HK-2 (cell line): Measurements from ENCODE around the gene NRM.
"Not testable (repeated sequence)": the region's sequence is repeated elsewhere in the genome, so short reads cannot be mapped to it uniquely, and the experiment has no call there.

ENCODE experiments used
- DNase-seq: peaks from one replicate; pipeline ENCODE4 v3.0.0-alpha.2; 2018; ENCODE audit not compliant: unreplicated experiment

NRM gene

DNA sequence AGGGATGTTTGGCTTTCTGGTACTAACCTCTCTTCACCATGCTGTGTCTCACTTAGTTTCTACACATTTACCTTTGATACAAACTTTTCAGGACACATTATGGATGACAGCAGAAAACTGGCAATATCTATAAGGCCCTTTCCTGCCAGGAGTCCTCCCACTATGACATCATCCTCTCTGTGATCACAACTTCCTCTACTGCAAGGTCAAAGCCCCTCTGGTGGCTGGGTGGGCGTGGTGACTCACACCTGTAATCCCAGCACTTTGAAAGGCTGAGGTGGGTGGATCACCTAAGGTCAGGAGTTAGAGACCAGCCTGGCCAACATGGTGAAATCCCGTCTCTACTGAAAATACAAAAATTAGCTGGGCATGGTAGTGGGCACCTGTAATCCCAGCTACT, 24.5 kb downstream of the NRM start:
- DNase-seq, result peak; percentile 31

DNA sequence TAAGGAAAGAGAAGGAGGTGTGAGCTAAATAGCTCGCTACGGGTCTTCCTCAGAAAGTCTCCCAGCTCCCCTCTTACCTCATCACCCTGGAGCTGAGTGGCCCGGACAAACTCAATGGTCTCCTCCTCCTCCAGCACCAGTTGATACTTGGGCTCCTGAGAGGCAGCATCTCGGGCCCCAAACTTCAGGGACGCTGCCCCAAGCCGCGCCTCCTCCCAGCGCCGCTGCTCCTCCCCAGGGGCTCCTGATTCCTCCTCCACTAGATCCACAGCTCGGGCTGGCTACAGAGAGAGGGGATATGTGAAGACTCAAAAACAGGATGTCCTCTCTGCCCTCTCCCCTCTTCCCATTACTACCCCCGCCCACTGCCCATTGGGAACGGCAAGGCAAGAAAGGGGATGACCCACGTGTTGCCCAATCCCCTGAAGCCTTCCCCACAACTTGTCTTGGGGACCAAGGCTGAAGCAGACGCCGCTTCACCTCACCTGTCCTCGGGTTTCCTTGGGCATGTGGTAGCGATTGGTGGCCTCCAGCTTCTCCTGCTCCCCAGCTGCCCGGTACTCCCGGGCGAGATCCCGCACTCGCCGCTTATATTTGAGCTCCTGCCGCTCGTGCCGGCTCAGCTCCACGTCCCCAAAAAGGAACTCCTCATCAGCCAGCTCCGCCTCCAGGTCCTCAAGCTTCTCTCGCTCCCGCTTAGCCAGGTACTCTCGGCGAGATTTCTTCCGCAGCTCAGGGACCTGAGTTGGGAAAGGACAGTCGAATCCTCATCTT, 25.6 kb downstream of the NRM start:
- DNase-seq, result no peak

DNA sequence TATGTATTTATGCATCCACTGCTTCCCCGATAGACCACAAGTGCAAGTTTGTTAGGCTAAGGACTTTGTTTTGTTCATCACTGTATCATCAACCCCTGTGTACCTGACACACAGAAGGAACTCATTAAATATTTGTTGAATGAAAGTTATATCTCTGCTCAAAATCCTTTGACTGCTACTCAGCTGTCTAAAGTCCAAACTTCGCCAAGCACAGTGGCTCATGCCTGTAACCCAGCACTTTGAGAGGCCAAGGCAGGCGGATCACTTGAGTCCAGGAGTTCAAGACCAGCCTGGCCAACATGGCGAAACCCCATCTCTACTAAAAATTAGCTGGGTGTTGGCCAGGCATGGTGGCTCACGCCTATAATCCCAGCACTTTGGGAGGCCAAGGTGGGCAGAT, 32.9 kb downstream of the NRM start:
- DNase-seq, result not testable (repeated sequence)

DNA sequence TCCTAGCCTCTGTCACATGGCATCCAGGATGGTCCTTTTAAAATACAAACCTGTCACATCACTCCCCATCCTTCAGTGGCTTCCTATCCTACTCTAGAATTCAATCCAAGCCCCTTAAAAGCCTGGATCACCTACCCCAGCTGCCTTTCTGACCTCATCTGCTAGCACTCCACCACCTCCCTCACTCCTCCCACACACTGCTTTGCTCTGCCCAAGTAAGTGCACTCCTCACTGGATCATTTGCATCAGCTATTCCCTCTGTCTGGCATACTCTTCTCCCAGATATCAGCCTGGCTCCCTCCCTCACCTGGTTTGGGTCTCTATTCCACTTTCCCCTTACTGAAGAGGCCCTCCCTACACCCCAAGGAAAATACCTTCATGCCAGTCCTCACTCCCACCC, 33.3 kb downstream of the NRM start:
- no peak for DNase-seq

DNA sequence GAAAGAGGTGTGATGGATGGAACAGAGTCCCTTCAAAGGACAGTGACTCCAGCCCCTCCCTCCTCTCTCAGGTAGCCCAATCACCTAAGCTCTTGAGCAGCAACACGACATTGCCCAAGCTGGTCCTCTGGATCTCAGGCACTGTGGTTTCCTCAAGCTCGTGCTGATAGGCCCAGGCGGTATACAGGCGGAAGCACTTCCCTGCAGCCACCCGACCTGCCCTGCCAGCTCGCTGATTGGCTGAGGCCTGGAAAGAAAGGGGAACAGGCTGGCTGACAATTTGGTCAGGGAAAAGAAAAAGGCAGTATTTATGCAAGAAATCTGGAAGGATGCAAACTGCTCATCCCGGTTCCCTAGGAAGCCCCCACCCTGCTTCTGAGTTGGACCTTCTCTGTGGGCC, 34.3 kb downstream of the NRM start:
- DNase-seq, result no peak

DNA sequence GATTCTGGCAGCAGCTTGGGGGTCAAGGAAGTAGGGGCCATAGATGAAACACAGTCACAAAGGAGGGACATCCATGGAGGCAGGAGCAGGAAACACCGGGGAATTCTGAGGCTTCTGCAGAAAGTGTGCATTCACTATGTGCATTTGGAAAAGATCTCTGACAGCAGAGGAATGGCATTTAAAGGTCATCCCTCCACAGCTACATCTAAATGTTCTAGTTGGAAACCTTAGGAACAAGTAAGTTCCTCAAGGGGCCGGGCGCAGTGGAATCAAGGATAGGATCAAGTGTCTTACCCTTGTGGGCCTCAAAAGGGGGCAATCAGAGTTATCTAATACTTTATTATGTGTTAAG, 35.1 kb downstream of the NRM start:
- no peak for DNase-seq

DNA sequence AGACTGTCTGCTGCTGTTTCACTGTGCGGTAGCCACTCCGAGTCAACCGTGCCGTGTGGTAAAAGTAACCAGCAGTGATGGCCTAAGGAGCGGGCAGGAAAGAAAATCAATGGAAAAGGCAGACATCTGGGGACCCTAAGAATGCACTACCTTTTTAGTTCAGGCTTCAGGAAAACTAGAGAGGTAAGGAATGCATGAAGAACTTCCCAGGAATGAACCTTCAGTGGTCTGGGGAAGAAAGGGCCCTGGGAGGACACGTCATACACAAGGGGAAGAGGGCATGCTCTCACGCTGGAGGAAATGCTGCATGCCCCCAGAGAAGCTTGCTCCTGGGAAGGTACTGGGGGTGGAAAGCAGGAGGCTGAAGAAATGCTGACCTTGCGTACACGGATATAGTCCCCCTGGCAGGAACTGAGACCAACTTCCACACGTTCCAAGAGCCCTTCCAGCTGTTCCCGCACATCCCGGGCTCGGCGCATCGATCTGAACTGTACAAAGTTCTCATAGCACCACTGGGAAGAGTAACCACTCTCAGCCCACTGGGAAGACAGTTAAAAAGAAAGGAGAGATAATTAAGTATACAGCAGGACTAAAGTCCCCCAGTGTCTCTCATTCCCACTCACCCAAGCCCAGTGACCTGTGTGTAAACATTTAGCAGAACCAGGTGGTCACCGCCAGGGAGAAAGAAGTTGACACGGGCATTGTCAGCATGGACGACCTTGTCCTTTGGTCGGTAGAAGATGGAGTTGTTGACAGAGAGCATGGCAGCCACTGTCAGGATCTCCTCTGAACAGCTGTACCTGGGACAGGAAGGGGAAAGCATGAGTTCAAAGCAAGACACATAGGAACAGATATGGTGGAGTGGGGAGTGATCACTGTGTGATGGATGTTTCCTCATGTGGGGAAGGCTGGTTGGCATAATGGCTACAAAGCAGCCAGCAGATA, 35.7 kb downstream of the NRM start:
- no peak for DNase-seq

DNA sequence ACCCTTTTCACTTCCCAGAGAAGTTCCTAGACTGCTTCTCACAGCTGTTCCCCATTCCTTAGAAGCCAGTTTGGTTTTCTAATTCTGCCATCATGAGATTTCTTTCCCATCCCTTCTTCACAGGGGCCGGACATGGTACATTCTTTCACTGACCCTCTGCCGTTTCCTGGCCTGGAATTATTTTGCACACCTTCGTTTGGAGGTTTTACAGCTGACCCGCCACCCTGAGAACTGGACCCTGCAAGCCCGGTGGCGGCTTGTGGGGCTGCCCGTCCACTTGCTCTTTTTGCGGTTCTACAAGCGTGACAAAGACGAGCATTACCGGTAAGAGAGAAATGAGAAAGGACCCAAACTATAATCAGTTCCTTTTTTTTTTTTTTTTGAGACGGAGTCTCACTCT, 39.6 kb downstream of the NRM start:
- DNase-seq, result no peak

DNA sequence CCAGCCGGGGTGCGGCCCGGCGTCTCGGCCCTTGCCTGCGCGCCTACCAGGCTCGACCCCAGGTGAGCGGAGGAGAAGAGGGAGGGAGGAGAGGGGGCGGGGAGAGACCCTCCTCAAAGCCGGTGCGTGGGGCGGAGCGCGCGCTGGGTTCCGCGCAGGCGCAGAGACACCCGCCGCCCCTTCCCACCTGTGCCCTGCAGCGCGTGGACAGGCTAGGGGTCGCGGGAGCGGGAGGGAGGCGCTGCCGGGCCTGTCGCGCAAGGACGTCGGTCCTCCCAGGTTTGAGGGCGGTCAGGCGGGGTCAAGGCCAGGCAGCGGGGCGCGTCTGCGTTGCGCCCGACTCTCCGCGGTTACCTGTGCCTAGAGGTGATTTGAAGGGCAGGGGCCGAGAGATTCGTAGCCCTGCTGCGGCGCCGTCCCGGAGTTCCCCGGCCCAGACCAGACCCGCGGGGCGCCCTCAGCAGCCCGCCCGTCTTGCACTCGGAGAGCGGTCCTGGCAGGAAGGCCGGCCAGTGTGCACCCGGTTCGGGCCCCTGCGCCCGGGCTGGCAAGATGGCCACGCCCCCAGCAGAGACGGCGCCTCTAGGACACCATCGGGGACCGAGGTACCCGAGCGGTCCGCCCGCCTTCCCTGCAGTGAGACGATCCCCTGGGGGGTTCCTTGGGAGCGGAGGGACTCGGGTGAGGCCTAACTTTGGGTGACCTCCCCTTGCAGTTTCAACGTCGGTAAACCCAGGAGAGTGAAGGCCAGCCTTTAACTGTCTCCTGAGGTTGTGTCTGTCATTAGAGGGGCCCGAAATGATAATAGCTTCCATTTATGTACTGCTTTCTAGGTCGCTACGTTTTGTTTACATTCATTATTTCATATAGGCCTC, 43.3 kb downstream of the NRM start:
- DNase-seq, result peak; percentile 77

DNA sequence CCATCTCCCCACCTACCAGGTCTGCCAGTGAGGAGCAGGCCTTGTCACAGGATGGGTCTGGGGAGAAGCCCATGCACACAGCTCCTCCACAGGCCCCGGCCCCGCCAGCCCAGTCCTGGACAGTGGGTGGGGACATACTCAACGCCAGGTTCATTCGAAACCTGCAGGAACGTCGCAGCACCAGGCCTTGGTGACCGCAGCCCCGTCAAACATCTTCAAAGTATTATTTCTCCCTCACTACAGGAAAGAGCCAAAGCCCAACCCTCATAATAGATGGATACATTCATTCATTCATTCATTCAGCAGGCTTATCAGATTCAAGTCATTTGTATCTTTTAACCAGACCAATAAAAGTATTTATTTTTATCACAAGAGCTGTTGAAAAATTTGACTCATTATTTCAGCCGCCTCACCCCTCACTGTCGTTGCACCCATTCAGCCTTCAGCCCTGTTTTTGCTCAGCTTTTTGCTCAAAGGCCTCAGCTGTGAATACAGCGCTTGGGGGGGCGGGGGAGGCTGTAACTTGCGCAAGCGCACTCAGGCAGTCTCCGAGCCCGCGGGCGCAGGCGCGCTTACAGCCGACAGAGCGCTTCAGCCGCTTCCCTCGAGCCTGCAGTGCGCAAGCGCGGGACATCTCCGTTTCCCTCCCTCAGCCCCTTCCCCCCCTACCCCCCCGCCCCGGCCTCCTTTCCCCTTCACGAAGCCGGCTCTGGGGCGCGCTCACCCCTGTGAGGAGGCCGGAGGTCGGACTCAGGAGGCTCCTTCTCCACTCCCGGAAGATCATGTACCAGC, 44.1 kb downstream of the NRM start, which contains the start of gene C6orf136:
Gene C6orf136 (plus strand): TSS at position 684 of the 792 bp plus-strand sequence. CDS start 99 bp downstream, at position 783.
- DNase-seq, result peak; percentile 94

DNA sequence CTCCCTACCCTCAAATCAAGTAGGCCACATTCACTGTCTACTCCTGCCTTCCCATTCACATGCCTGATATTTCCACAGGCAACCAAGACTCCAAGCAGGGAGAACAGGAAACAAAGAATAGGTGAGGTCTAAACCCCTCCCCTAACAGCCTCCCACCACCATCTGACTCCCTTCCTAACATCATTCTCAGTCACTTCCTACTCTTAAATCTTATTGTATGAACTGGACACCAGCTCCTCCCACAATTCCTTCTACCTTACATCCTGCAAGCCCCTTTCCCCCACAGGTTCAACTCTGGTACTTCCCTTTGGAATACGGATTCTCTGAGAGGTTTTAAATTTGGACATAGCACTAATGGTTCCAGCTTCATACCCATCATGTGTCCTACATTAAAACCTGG, 44.8 kb downstream of the NRM start:
- no peak for DNase-seq

DNA sequence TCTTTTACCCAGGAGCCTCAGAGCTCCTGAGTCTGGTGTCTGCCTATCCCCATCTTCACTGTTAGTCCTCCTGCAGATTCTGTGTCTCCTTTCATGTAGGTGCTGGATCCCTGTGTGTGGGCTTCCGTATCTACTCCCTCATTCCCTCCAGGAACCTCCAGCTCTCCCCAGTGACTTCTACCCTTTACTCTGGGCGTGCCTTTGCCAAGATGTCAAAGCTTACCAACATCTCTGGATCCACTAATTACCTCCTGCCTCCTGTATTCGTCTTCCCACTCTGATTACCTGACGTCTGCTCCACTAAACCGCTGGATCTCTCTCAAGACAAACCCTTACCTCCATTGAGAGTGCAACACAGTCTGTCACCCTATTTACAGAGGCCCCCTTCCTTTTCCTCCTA, 46.0 kb downstream of the NRM start:
- DNase-seq, result no peak

DNA sequence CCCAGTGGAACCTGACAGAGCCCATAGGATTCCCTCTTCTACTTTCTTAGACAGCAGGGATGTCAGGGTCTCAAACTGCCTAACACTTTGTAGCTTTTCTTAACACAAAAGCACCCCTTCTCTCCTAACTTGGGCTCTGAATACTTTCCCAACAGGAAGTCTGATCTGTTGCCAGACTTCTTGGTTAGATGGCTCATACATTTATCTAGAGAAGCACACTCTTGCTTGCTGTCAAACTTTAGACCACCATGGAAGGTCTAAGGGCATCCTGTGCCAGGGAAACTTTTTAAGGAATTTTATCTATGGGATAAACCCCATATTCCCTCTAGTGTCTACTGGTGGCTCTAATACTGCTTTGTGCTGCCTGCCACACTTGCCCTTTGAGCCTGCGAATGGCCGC, 47.1 kb downstream of the NRM start:
- no peak for DNase-seq

DNA sequence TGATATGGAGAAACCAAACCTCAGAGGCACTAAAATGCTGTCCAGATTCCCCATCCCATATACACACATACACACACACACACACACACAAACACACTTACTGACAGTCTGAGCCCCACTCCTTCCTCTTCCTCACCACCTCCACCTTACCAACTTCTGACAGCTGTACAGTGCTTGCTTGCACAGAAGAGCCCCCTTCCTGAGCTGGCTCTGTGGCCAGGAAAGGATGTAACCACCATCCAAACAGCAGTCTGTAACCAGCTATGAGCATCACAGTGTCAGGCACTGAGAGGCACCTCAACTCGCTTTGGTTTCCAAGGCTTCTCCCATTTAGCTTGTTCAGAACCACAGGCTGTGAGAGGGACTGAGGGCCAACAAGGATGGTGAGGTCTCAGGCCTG, 49.7 kb downstream of the NRM start:
- DNase-seq, result no peak

DNA sequence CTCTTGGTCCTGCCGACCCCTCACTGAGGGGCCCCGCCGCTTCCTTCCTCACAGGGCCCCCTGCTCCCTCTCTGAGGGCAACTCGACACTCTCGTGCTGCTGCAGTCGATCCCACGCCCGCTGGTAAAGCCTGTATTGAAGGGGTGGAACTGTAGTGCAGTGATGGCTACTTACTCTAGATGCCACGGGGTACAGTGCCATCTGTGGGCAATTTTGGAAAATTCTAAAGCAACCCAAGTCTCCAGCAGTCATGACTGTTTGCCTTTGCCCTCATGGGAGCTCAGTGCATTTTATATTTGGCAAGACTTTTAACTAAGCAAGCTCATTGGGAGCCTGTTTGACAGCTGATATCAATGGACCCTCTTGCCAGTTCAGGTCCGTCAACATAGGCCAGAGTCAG, 50.3 kb downstream of the NRM start:
- no peak for DNase-seq
